WERI-Rb-1 (cell line): ENCODE results near the gene RBM17.

Experiments
- DNase-seq: peaks from one replicate; pipeline ENCODE4 v3.0.0-alpha.2; 2020
- H3K27ac ChIP-seq: fragments of 250-450 bp; sonication (Bioruptor Pico); 2 replicates; pipeline ENCODE4 v1.5.1; 2020; ENCODE audit warnings: mild to moderate bottlenecking, moderate library complexity
- H3K27me3 ChIP-seq: fragments of 250-450 bp; sonication (Bioruptor Pico); 2 replicates; pipeline ENCODE4 v1.5.1; 2021; ENCODE audit warnings: mild to moderate bottlenecking, low read depth, moderate library complexity; ENCODE audit not compliant: insufficient read depth, severe bottlenecking
- H3K36me3 ChIP-seq: fragments of 250-450 bp; sonication (Bioruptor Pico); 2 replicates; pipeline ENCODE4 v1.5.1; 2020; ENCODE audit warnings: mild to moderate bottlenecking, moderate library complexity
- H3K4me3 ChIP-seq: 2 replicates; pipeline ENCODE4 v1.5.1; 2011; ENCODE audit warnings: low read depth, mild to moderate bottlenecking, control low read depth, low read length
- H3K9me3 ChIP-seq: fragments of 250-450 bp; sonication (Bioruptor Pico); 2 replicates; pipeline ENCODE4 v1.5.1; 2021; ENCODE audit warnings: mild to moderate bottlenecking, moderate library complexity; ENCODE audit not compliant: severe bottlenecking
- CTCF ChIP-seq: IDR thresholded peaks from 2 replicates; pipeline ENCODE4 v1.5.1; 2011; ENCODE audit warnings: low read depth, mild to moderate bottlenecking, control low read depth, inconsistent platforms, low read length

The RBM17 gene

GRCh38 chr10:6148908-6149307 is 60.1 kb downstream of the RBM17 start:
- no peak for TF ChIP-seq CTCF
- Histone ChIP-seq H3K27me3 (peaks cover 40% of the 10 kb centered on the region), H3K27ac (no peak overlapping the region), H3K9me3 (no peaks in the 10 kb centered on the region), H3K4me3 (no peak overlapping the region), H3K36me3 (no peaks in the 10 kb centered on the region)
- no peak for DNase-seq

- Histone ChIP-seq H3K36me3 (no peaks in the 10 kb centered on the region), H3K4me3 (no peak overlapping the region), H3K9me3 (no peaks in the 10 kb centered on the region), H3K27me3 (peaks cover 21% of the 10 kb centered on the region), H3K27ac (no peak overlapping the region)
- TF ChIP-seq CTCF, result peak; percentile 60
- peak; percentile 28 for DNase-seq
Observed at GRCh38 chr10:6151087-6151977, 62.5 kb downstream of the RBM17 start.

GRCh38 chr10:6153845-6154244 is 65.0 kb downstream of the RBM17 start:
- H3K27ac ChIP-seq, result no peak overlapping the region
- no peak overlapping the region for H3K4me3 ChIP-seq
- no peaks in the 10 kb centered on the region for H3K36me3 ChIP-seq
- no peak for DNase-seq
- H3K27me3 ChIP-seq, result peaks cover 12% of the 10 kb centered on the region
- H3K9me3 ChIP-seq, result no peaks in the 10 kb centered on the region
- no peak for TF ChIP-seq CTCF

- DNase-seq, result no peak
- no peak overlapping the region for H3K4me3 ChIP-seq
- H3K27ac ChIP-seq, result no peak overlapping the region
- peaks cover 12% of the 10 kb centered on the region for H3K27me3 ChIP-seq
- no peaks in the 10 kb centered on the region for H3K36me3 ChIP-seq
- TF ChIP-seq CTCF, result no peak
- no peaks in the 10 kb centered on the region for H3K9me3 ChIP-seq
Observed at GRCh38 chr10:6154566-6154965, 65.7 kb downstream of the RBM17 start.

GRCh38 chr10:6158276-6158675 is 69.4 kb downstream of the RBM17 start:
- peaks cover 1% of the 10 kb centered on the region for H3K27me3 ChIP-seq
- DNase-seq, result no peak
- H3K36me3 ChIP-seq, result no peaks in the 10 kb centered on the region
- no peak for TF ChIP-seq CTCF
- H3K9me3 ChIP-seq, result no peaks in the 10 kb centered on the region
- H3K4me3 ChIP-seq, result no peak overlapping the region
- no peak overlapping the region for H3K27ac ChIP-seq

- no peaks in the 10 kb centered on the region for H3K27me3 ChIP-seq
- no peaks in the 10 kb centered on the region for H3K9me3 ChIP-seq
- no peak overlapping the region for H3K4me3 ChIP-seq
- H3K36me3 ChIP-seq, result no peaks in the 10 kb centered on the region
- no peak for TF ChIP-seq CTCF
- no peak overlapping the region for H3K27ac ChIP-seq
- DNase-seq, result no peak
Observed at GRCh38 chr10:6161921-6162320, 73.1 kb downstream of the RBM17 start.
